HG03103 (cell line): ENCODE measurements around the gene AMIGO3.

Experiments used
- ATAC-seq: cut with Tn5 transposase; IDR thresholded peaks from one replicate; pipeline ENCODE4 v1.9.1; 2021; ENCODE audit warnings: low read depth; ENCODE audit not compliant: unreplicated experiment

The AMIGO3 gene

GRCh38 chr3:49671291-49672288, 47.9 kb downstream of the AMIGO3 start:
- no peak for ATAC-seq

- no peak for ATAC-seq
Observed at GRCh38 chr3:49670940-49671290, 48.6 kb downstream of the AMIGO3 start.

GRCh38 chr3:49669352-49669751, 50.1 kb downstream of the AMIGO3 start:
- no peak for ATAC-seq

- ATAC-seq = no peak
Observed at GRCh38 chr3:49668861-49669260, 50.6 kb downstream of the AMIGO3 start.

GRCh38 chr3:49668414-49668797, 51.1 kb downstream of the AMIGO3 start:
- ATAC-seq = no peak

GRCh38 chr3:49667701-49668413, 51.6 kb downstream of the AMIGO3 start:
- ATAC-seq = no peak
